Raji (cell line): ENCODE data around the gene PDIA2.

ENCODE experiments used
- POLR2A ChIP-seq: IDR thresholded peaks from 2 replicates; pipeline ENCODE4 v1.6.1; 2011; ENCODE audit warnings: low read depth, low read length, control low read depth; ENCODE audit not compliant: insufficient read depth

Gene PDIA2

DNA sequence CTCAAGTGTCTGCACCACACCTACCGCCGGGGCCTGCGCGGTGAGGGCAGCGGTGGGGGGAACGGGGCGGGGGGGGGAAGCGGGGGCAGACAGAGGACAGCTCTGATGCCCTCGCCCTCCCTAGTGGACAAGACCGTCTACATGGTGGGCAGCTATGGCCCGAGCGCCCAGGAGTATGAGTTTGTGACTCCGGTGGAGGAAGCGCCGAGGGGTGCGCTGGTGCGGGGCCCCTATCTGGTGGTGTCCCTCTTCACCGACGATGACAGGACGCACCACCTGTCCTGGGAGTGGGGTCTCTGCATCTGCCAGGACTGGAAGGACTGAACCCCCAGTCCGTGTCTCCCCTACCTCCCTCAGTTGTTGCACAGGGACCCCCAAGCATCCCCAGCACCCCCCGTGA is 473 bp upstream of the PDIA2 start:
- no peak for TF ChIP-seq POLR2A

- TF ChIP-seq POLR2A = no peak
Measured at GRCh38 chr16:284204-285120, 1.5 kb downstream of the PDIA2 start.

- TF ChIP-seq POLR2A = no peak
Measured at GRCh38 chr16:285146-286055, 2.4 kb downstream of the PDIA2 start.

DNA sequence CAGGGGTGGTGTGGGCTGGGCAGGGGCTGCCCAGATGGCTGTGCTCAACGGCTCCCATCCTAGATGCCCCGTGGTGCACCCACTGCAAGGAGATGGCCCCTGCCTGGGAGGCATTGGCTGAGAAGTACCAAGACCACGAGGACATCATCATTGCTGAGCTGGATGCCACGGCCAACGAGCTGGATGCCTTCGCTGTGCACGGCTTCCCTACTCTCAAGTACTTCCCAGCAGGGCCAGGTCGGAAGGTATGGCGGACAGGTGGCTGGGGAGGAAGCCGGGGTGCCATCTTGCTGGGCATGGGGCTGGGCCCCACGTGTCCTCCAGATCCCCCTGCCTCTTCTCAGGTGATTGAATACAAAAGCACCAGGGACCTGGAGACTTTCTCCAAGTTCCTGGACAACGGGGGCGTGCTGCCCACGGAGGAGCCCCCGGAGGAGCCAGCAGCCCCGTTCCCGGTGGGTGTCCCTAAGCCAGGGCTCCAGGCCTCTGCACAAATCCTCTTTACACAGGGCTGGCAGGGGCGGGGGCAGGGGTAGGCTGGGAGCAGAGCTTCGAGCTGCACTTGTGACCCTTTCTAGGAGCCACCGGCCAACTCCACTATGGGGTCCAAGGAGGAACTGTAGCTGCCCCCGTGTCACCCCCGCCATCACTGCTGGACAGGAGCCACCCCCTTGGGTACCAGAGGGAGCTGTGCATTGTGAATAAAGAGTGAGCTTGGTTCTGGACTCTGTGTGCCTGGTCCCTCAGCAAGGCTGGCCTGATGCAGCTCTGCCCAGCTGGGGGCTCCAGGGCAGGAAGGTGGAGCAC is 3.7 kb downstream of the PDIA2 start:
- no peak for TF ChIP-seq POLR2A

- no peak for TF ChIP-seq POLR2A
Measured at GRCh38 chr16:287298-287811, 4.4 kb downstream of the PDIA2 start.

DNA sequence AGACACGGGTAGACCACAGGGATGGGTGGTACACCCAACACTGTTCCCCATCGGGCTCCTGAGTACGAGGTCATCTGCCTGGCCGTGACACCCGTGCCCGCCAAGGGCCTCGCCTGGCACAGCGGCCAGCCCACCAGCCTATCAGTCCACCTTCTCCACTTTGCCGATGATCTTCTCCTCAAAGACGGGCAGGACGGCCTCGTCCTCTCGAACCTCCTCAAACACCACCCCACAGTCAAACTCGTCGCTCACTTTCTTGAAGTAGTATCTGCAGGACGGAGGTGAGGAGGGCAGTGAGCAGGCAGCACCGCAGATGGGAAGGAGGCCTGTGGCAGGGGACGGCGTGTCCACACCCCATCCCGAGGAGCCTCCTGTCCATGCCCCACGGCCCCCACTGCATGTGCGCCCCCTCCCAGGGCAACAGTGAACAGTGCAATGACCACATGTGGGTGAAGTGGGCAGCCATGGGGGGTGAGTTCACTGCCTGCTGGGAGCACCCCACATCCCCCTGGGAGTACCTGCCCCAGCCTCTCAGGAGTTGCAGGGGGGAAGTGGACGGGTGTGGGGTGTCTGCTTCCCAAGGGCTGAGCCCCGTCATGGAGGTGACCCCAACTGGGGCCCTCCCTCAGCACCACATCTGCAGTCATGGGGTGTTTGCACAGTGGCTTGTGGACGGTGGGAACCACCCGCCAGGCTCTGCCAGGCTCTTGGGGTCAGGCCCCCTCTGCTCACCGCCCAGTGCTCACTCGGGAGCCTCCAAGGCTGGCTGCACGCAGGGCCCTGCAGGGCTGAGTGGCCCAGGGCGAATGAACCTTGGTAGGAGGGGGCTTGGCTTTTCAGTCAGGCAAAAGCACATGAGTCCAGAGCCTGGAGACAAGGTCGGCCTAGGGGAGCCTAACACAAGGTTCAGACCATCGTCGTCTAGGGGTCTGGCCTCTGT is 5.3 kb downstream of the PDIA2 start:
- TF ChIP-seq POLR2A = no peak

DNA sequence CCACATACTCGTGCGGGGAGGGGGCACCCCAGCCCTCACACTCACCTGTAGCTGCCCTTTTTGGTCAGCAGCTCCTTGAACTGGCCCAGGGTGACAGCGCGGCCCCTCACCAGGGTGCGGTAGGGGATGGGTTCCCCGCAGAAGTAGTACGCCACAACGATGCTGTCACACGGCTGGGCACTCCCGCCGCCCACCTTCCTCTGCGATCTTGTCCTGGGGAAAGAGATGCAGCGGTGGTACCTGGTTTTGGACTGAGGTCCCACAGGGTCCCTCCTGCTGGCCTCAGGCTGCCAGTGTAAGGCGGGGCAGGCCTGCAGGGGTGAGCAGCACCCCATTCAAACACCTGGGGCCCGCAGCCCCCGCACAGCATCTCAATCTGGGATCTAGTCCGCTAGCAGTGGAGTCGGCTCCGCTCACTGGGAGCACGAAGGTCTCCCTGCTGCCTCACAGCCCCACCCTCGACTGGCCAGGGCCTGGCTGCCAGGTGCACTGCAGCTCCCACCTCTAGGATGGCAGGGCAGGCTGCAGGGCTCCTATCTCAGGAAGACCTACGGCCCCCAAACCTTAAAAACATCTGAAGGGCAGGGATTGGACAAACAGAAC is 6.5 kb downstream of the PDIA2 start:
- TF ChIP-seq POLR2A = no peak

- no peak for TF ChIP-seq POLR2A
Measured at GRCh38 chr16:290015-290680, 7.2 kb downstream of the PDIA2 start.

- no peak for TF ChIP-seq POLR2A
Measured at GRCh38 chr16:290681-291405, 7.9 kb downstream of the PDIA2 start.

GRCh38 chr16:291539-291938 is 8.6 kb downstream of the PDIA2 start:
- TF ChIP-seq POLR2A = no peak

- TF ChIP-seq POLR2A = no peak
Measured at GRCh38 chr16:293043-293775, 10.2 kb downstream of the PDIA2 start.
